GM23338 (cell line): ENCODE data around the gene FAM117B. TPM values are rescaled to one million over a fixed set of nuclear protein-coding genes. Genes with fewer than 3 reads are reported as not detected.

Source experiments
- ATAC-seq: fragments of 200-7000 bp; cut with Tn5 transposase; 3 replicates; pipeline ENCODE4 v1.9.1; 2020
- DNase-seq: peaks from one replicate; pipeline ENCODE4 v3.0.0-alpha.2; 2015; ENCODE audit warnings: low spot score
- H2AFZ ChIP-seq: fragments of 200-600 bp; sonication (generic); 2 replicates; pipeline ENCODE4 v1.8.0; 2016; ENCODE audit warnings: antibody characterized with exemption, mild to moderate bottlenecking, moderate library complexity
- H3F3A ChIP-seq: fragments of 200-600 bp; sonication (generic); replicated peaks from 2 replicates; pipeline ENCODE4 v1.8.0; 2017; ENCODE audit warnings: antibody characterized with exemption, mixed run types, low read depth
- H3K27ac ChIP-seq: fragments of 200-600 bp; sonication (generic); 2 replicates; pipeline ENCODE4 v1.6.1; 2016; ENCODE audit warnings: low read depth
- H3K27me3 ChIP-seq: fragments of 200-600 bp; sonication (generic); 2 replicates; pipeline ENCODE4 v1.8.0; 2016; ENCODE audit warnings: mild to moderate bottlenecking, mixed run types, moderate library complexity; ENCODE audit not compliant: insufficient read depth
- H3K36me3 ChIP-seq: fragments of 200-600 bp; sonication (generic); 2 replicates; pipeline ENCODE4 v1.8.0; 2016; ENCODE audit warnings: mild to moderate bottlenecking; ENCODE audit not compliant: insufficient read depth
- H3K4me1 ChIP-seq: fragments of 200-600 bp; sonication (generic); 2 replicates; pipeline ENCODE4 v1.8.0; 2016; ENCODE audit warnings: mild to moderate bottlenecking, moderate library complexity; ENCODE audit not compliant: insufficient read depth
- H3K4me2 ChIP-seq: fragments of 200-600 bp; sonication (generic); 2 replicates; pipeline ENCODE4 v1.7.1; 2017; ENCODE audit warnings: mixed run types
- H3K4me3 ChIP-seq: fragments of 200-600 bp; sonication (generic); 2 replicates; pipeline ENCODE4 v1.6.1; 2016; ENCODE audit warnings: mixed run types
- H3K79me2 ChIP-seq: fragments of 200-600 bp; sonication (generic); replicated peaks from 2 replicates; pipeline ENCODE4 v1.8.0; 2017; ENCODE audit warnings: mild to moderate bottlenecking; ENCODE audit not compliant: insufficient read depth
- H3K9me2 ChIP-seq: fragments of 200-600 bp; sonication (generic); 2 replicates; pipeline ENCODE4 v1.8.0; 2017; ENCODE audit not compliant: insufficient read depth
- H4K20me1 ChIP-seq: fragments of 200-600 bp; sonication (generic); replicated peaks from 2 replicates; pipeline ENCODE4 v1.8.0; 2017; ENCODE audit warnings: mild to moderate bottlenecking; ENCODE audit not compliant: insufficient read depth
- H3K27ac Mint-ChIP-seq: 2 replicates; pipeline ENCODE4 v1.8.0; 2020; ENCODE audit warnings: inconsistent platforms, mild to moderate bottlenecking, moderate library complexity, mixed read lengths
- H3K27me3 Mint-ChIP-seq: 3 replicates; pipeline ENCODE4 v1.8.0; 2022; ENCODE audit warnings: low read depth, mild to moderate bottlenecking, moderate library complexity, mixed read lengths, inconsistent platforms; ENCODE audit not compliant: insufficient read depth, poor library complexity
- H3K36me3 Mint-ChIP-seq: 3 replicates; pipeline ENCODE4 v1.8.0; 2021; ENCODE audit warnings: low read depth, mild to moderate bottlenecking, inconsistent platforms, moderate library complexity, mixed read lengths
- H3K4me1 Mint-ChIP-seq: 3 replicates; pipeline ENCODE4 v1.8.0; 2020; ENCODE audit warnings: mild to moderate bottlenecking, inconsistent platforms, mixed read lengths
- H3K4me3 Mint-ChIP-seq: 3 replicates; pipeline ENCODE4 v1.8.0; 2021; ENCODE audit warnings: moderate library complexity, mild to moderate bottlenecking, inconsistent platforms, mixed read lengths
- H3K9me3 Mint-ChIP-seq: 3 replicates; pipeline ENCODE4 v1.8.0; 2020; ENCODE audit warnings: moderate library complexity, mild to moderate bottlenecking, inconsistent platforms, mixed read lengths
- CREB1 ChIP-seq: fragments of 250-450 bp; sonication (Bioruptor Pico); IDR thresholded peaks from 2 replicates; pipeline ENCODE4 v1.5.0; 2020; ENCODE audit warnings: low read depth, mild to moderate bottlenecking, moderate library complexity
- ETS1 ChIP-seq: IDR thresholded peaks from 2 replicates; pipeline ENCODE4 v1.6.1; 2016; ENCODE audit warnings: antibody characterized with exemption
- EZH2 ChIP-seq: fragments of 200-600 bp; sonication (generic); IDR thresholded peaks from one replicate; pipeline ENCODE4 v1.8.0; 2017; ENCODE audit warnings: antibody characterized with exemption, mild to moderate bottlenecking, low read depth; ENCODE audit not compliant: unreplicated experiment
- EZH2phosphoT487 ChIP-seq: fragments of 200-600 bp; sonication (generic); IDR thresholded peaks from one replicate; pipeline ENCODE4 v1.8.1; 2018; ENCODE audit warnings: antibody characterized with exemption; ENCODE audit not compliant: unreplicated experiment
- POLR2AphosphoS5 ChIP-seq: IDR thresholded peaks from 2 replicates; pipeline ENCODE4 v1.6.1; 2016; ENCODE audit warnings: antibody characterized with exemption, low read depth
- STAT1 ChIP-seq: IDR thresholded peaks from one replicate; pipeline ENCODE4 v1.6.1; 2016; ENCODE audit warnings: antibody characterized with exemption; ENCODE audit not compliant: unreplicated experiment
- ZNF114 ChIP-seq: fragments of 250-450 bp; sonication (Bioruptor Pico); IDR thresholded peaks from 2 replicates; pipeline ENCODE4 v1.5.0; 2020; ENCODE audit warnings: mild to moderate bottlenecking, moderate library complexity
- ZNF331 ChIP-seq: fragments of 250-450 bp; sonication (Bioruptor Pico); IDR thresholded peaks from 2 replicates; pipeline ENCODE4 v1.5.0; 2020; ENCODE audit warnings: low read depth, mild to moderate bottlenecking, moderate library complexity
- ZNF462 ChIP-seq: fragments of 250-450 bp; sonication (Bioruptor Pico); IDR thresholded peaks from 2 replicates; pipeline ENCODE4 v1.5.0; 2020; ENCODE audit warnings: mild to moderate bottlenecking, moderate library complexity
- polyA plus RNA-seq: library from polyadenylated mRNA; unstranded; fragments of >200 nt; fragmentation: Nextera tagmentation; extraction: Ambion mirVana; gene quantifications from 2 replicates; pipeline ENCODE4 v1.2.1, GENCODE V29; 2016
- total RNA-seq: library from RNA; depleted of rRNA; stranded (reverse); fragments of >200 nt; shearing (Covaris generic); gene quantifications from 2 replicates; pipeline ENCODE4 v1.2.3, GENCODE V29; 2014

FAM117B gene
- total and polyA plus RNA-seq, 2 experiments from 2014 or later = 8.4 to 23.0 TPM

GRCh38 chr2:202657876-202658275 is 23.1 kb downstream of the FAM117B start (continued):
- no peak for TF ChIP-seq ZNF462
- TF ChIP-seq EZH2phosphoT487 = no peak

DNA sequence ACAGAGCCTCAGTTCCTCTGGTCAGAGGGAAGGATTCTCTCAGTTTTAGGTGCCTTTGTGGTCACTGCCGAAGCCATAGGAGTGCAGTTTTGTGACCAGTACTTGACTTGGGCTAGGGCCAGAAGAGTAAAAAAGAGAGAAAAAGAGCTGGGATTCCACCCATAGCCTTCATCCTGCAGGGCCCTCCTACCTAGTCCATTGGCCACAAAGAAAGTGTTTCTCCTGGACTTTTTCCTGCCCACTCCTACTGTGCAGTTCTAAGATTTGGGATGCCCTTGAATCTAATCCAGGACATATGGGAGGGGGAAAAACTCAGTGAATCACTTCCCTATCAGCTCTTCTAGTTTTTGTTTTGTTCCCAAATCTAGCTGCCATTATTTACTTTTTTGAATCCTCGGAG is 26.0 kb downstream of the FAM117B start:
- DNase-seq (no peak), ATAC-seq (no peak)
- no peaks in the 10 kb centered on the region for H3K9me3 Mint-ChIP-seq
- no peaks in the 10 kb centered on the region; the same call in 2 of the 3 replicates for H3K4me1 Mint-ChIP-seq
- Histone ChIP-seq H3K4me1 (no peaks in the 10 kb centered on the region), H3F3A (no peaks in the 10 kb centered on the region), H3K4me2 (no peak overlapping the region), H2AFZ (no peak overlapping the region), H3K9me2 (no peaks in the 10 kb centered on the region), H3K27me3 (no peaks in the 10 kb centered on the region), H3K79me2 (peaks cover 99% of the 10 kb centered on the region), H3K36me3 (no peaks in the 10 kb centered on the region), H3K4me3 (no peak overlapping the region), H3K27ac (peak overlapping the region; percentile 42; the same call in 1 of the 2 replicates), H4K20me1 (peaks cover 7% of the 10 kb centered on the region)
- no peak overlapping the region for H3K27ac Mint-ChIP-seq
- H3K27me3 Mint-ChIP-seq = no peaks in the 10 kb centered on the region
- no peak overlapping the region for H3K4me3 Mint-ChIP-seq
- H3K36me3 Mint-ChIP-seq = no peaks in the 10 kb centered on the region
- no peak for TF ChIP-seq ETS1
- TF ChIP-seq STAT1 = no peak
- TF ChIP-seq POLR2AphosphoS5 = no peak
- TF ChIP-seq CREB1 (CRISPR knock-in tag) = no peak
- no peak for TF ChIP-seq ZNF462
- TF ChIP-seq EZH2 = no peak
- TF ChIP-seq ZNF331 (CRISPR knock-in tag) = no peak
- TF ChIP-seq ZNF114 (CRISPR knock-in tag) = no peak
